NCI-H446 treated with DMSO at 0.1 percent for 48 hours (cell line): ENCODE measurements around the gene PAK2.
"Not testable (repeated sequence)": the region's sequence is repeated elsewhere in the genome, so short reads cannot be mapped to it uniquely, and the experiment has no call there.

Source experiments
- DNase-seq: peaks from one replicate; lab custom pipeline; 2025; lab: John Stamatoyannopoulos, UW

Gene PAK2

GRCh38 chr3:196736670-196737374, 2.8 kb upstream of the PAK2 start:
- no peak for DNase-seq

- no peak for DNase-seq
Observed at GRCh38 chr3:196737655-196738054, 2.0 kb upstream of the PAK2 start.

- DNase-seq = no peak
Observed at GRCh38 chr3:196740481-196741248, 1.0 kb downstream of the PAK2 start.

- no peak for DNase-seq
Observed at GRCh38 chr3:196741249-196741889, 1.7 kb downstream of the PAK2 start.

GRCh38 chr3:196743569-196743968, 3.9 kb downstream of the PAK2 start:
- DNase-seq = not testable (repeated sequence)

GRCh38 chr3:196749125-196749524, 9.5 kb downstream of the PAK2 start:
- no peak for DNase-seq

- no peak for DNase-seq
Observed at GRCh38 chr3:196753201-196753600, 13.5 kb downstream of the PAK2 start.

- DNase-seq = no peak
Observed at GRCh38 chr3:196754091-196754981, 14.7 kb downstream of the PAK2 start.

- no peak for DNase-seq
Observed at GRCh38 chr3:196756732-196757131, 17.1 kb downstream of the PAK2 start.

GRCh38 chr3:196757876-196758739, 18.5 kb downstream of the PAK2 start:
- DNase-seq = no peak

GRCh38 chr3:196763179-196763578, 23.5 kb downstream of the PAK2 start:
- DNase-seq = no peak

GRCh38 chr3:196765454-196765853, 25.8 kb downstream of the PAK2 start:
- no peak for DNase-seq

GRCh38 chr3:196771067-196771466, 31.4 kb downstream of the PAK2 start:
- DNase-seq = no peak

GRCh38 chr3:196772102-196772501, 32.4 kb downstream of the PAK2 start:
- DNase-seq = no peak

- no peak for DNase-seq
Observed at GRCh38 chr3:196772897-196773296, 33.2 kb downstream of the PAK2 start.

- no peak for DNase-seq
Observed at GRCh38 chr3:196774191-196774820, 34.6 kb downstream of the PAK2 start.

- DNase-seq = no peak
Observed at GRCh38 chr3:196774848-196775422, 35.3 kb downstream of the PAK2 start.

GRCh38 chr3:196775938-196776337, 36.3 kb downstream of the PAK2 start:
- DNase-seq = no peak

GRCh38 chr3:196777836-196778235, 38.2 kb downstream of the PAK2 start:
- no peak for DNase-seq

GRCh38 chr3:196778755-196779154, 39.1 kb downstream of the PAK2 start:
- no peak for DNase-seq
